ENCODE results near the gene SLC9A3.

SLC9A3 gene

GRCh38 chr5:431711-432050, 92.6 kb downstream of the SLC9A3 start:
- DNase-seq = no peak
- no CpG with 5 or more reads among the region's 4 CpGs for WGBS (ENCODE audit: extremely low coverage, insufficient coverage, insufficient read length)
- H2BK120ac ChIP-seq (ENCODE audit: insufficient read depth, low read length, poor library complexity) = no peak overlapping the region
- H3K4me1 ChIP-seq (ENCODE audit: control insufficient read depth in 1 of 2, insufficient read depth in 2 of 2, low read length in 2 of 2) = no peaks in the 10 kb centered on the region
- H2AFZ ChIP-seq (ENCODE audit: insufficient read depth, low read length, poor library complexity) = no peak overlapping the region
- peaks cover 1% of the 10 kb centered on the region for H3K9me3 ChIP-seq (ENCODE audit: insufficient read depth, low read depth, low read length)
- H3K14ac ChIP-seq (ENCODE audit: low read length) = no peak overlapping the region
- H2BK12ac ChIP-seq (ENCODE audit: low read length) = no peak overlapping the region
- no peak overlapping the region for H3K4me3 ChIP-seq (ENCODE audit: low read depth, low read length)
- H3K79me2 ChIP-seq (ENCODE audit: control insufficient read depth, insufficient read depth, low read length, poor library complexity) = no peaks in the 10 kb centered on the region
- H4K91ac ChIP-seq (ENCODE audit: low read depth, low read length) = no peak overlapping the region
- no peak overlapping the region for H3K4ac ChIP-seq (ENCODE audit: low read depth, low read length)
- no peaks in the 10 kb centered on the region for H3K36me3 ChIP-seq (ENCODE audit: control insufficient read depth in 1 of 2, insufficient read depth in 2 of 2, low read length in 2 of 2)
- H4K8ac ChIP-seq (ENCODE audit: low read depth, low read length) = no peak overlapping the region
- no peak overlapping the region for H3K4me2 ChIP-seq (ENCODE audit: low read length)
- H3K23ac ChIP-seq (ENCODE audit: low read length) = no peak overlapping the region
- no peaks in the 10 kb centered on the region for H3K27me3 ChIP-seq (ENCODE audit: insufficient read depth, low read length)
- H2AK5ac ChIP-seq (ENCODE audit: low read length) = no peak overlapping the region
- no peaks in the 10 kb centered on the region for H3K79me1 ChIP-seq (ENCODE audit: low read length)
- no peak overlapping the region for H3K18ac ChIP-seq (ENCODE audit: low read length)
- H4K12ac ChIP-seq (ENCODE audit: low read depth, low read length) = no peak overlapping the region
- H3K27ac ChIP-seq (ENCODE audit: low read depth, low read length) = no peak overlapping the region
- H3K9ac ChIP-seq (ENCODE audit: low read length) = no peak overlapping the region
- no peak overlapping the region for H2BK5ac ChIP-seq (ENCODE audit: low read depth, low read length, poor library complexity)

GRCh38 chr5:431001-431710, 93.1 kb downstream of the SLC9A3 start:
- Histone ChIP-seq H4K12ac (ENCODE audit: low read depth, low read length) (no peak overlapping the region), H3K4ac (ENCODE audit: low read depth, low read length) (no peak overlapping the region), H3K14ac (ENCODE audit: low read length) (no peak overlapping the region), H3K18ac (ENCODE audit: low read length) (no peak overlapping the region), H3K23ac (ENCODE audit: low read length) (no peak overlapping the region), H3K79me1 (ENCODE audit: low read length) (no peaks in the 10 kb centered on the region), H4K91ac (ENCODE audit: low read depth, low read length) (no peak overlapping the region), H3K4me3 (ENCODE audit: low read depth, low read length) (no peak overlapping the region), H2AFZ (ENCODE audit: insufficient read depth, low read length, poor library complexity) (no peak overlapping the region), H3K79me2 (ENCODE audit: control insufficient read depth, insufficient read depth, low read length, poor library complexity) (no peaks in the 10 kb centered on the region), H3K9ac (ENCODE audit: low read length) (no peak overlapping the region), H3K36me3 (ENCODE audit: control insufficient read depth in 1 of 2, insufficient read depth in 2 of 2, low read length in 2 of 2) (no peaks in the 10 kb centered on the region), H3K9me3 (ENCODE audit: insufficient read depth, low read depth, low read length) (peaks cover 1% of the 10 kb centered on the region), H2BK12ac (ENCODE audit: low read length) (no peak overlapping the region), H3K27ac (ENCODE audit: low read depth, low read length) (no peak overlapping the region), H3K4me1 (ENCODE audit: control insufficient read depth in 1 of 2, insufficient read depth in 2 of 2, low read length in 2 of 2) (no peaks in the 10 kb centered on the region), H3K27me3 (ENCODE audit: insufficient read depth, low read length) (no peaks in the 10 kb centered on the region), H3K4me2 (ENCODE audit: low read length) (no peak overlapping the region), H2BK5ac (ENCODE audit: low read depth, low read length, poor library complexity) (no peak overlapping the region), H2BK120ac (ENCODE audit: insufficient read depth, low read length, poor library complexity) (no peak overlapping the region), H2AK5ac (ENCODE audit: low read length) (no peak overlapping the region), H4K8ac (ENCODE audit: low read depth, low read length) (no peak overlapping the region)
- no CpG with 5 or more reads among the region's 18 CpGs for WGBS (ENCODE audit: extremely low coverage, insufficient coverage, insufficient read length)
- peak; percentile 68 to 84 for DNase-seq

GRCh38 chr5:430214-430925, 93.9 kb downstream of the SLC9A3 start:
- Histone ChIP-seq H3K27me3 (ENCODE audit: insufficient read depth, low read length) (no peaks in the 10 kb centered on the region), H3K4me3 (ENCODE audit: low read depth, low read length) (no peak overlapping the region), H2AFZ (ENCODE audit: insufficient read depth, low read length, poor library complexity) (no peak overlapping the region), H2AK5ac (ENCODE audit: low read length) (no peak overlapping the region), H3K18ac (ENCODE audit: low read length) (no peak overlapping the region), H3K9ac (ENCODE audit: low read length) (no peak overlapping the region), H4K12ac (ENCODE audit: low read depth, low read length) (no peak overlapping the region), H3K4ac (ENCODE audit: low read depth, low read length) (no peak overlapping the region), H2BK5ac (ENCODE audit: low read depth, low read length, poor library complexity) (no peak overlapping the region), H4K8ac (ENCODE audit: low read depth, low read length) (no peak overlapping the region), H2BK120ac (ENCODE audit: insufficient read depth, low read length, poor library complexity) (no peak overlapping the region), H3K79me1 (ENCODE audit: low read length) (no peaks in the 10 kb centered on the region), H3K36me3 (ENCODE audit: control insufficient read depth in 1 of 2, insufficient read depth in 2 of 2, low read length in 2 of 2) (no peaks in the 10 kb centered on the region), H3K27ac (ENCODE audit: low read depth, low read length) (no peak overlapping the region), H2BK12ac (ENCODE audit: low read length) (no peak overlapping the region), H3K79me2 (ENCODE audit: control insufficient read depth, insufficient read depth, low read length, poor library complexity) (no peaks in the 10 kb centered on the region), H3K4me1 (ENCODE audit: control insufficient read depth in 1 of 2, insufficient read depth in 2 of 2, low read length in 2 of 2) (no peaks in the 10 kb centered on the region), H3K4me2 (ENCODE audit: low read length) (no peak overlapping the region), H4K91ac (ENCODE audit: low read depth, low read length) (no peak overlapping the region), H3K14ac (ENCODE audit: low read length) (no peak overlapping the region), H3K9me3 (ENCODE audit: insufficient read depth, low read depth, low read length) (peaks cover 1% of the 10 kb centered on the region), H3K23ac (ENCODE audit: low read length) (no peak overlapping the region)
- no peak for DNase-seq
- no CpG with 5 or more reads among the region's 25 CpGs for WGBS (ENCODE audit: extremely low coverage, insufficient coverage, insufficient read length)

GRCh38 chr5:429453-430188, 94.6 kb downstream of the SLC9A3 start:
- no CpG with 5 or more reads among the region's 35 CpGs for WGBS (ENCODE audit: extremely low coverage, insufficient coverage, insufficient read length)
- no peak overlapping the region for H3K14ac ChIP-seq (ENCODE audit: low read length)

More at GRCh38 chr5:429453-430188, 94.6 kb downstream of the SLC9A3 start:
- no peak overlapping the region for H4K8ac ChIP-seq (ENCODE audit: low read depth, low read length)
- H3K36me3 ChIP-seq (ENCODE audit: control insufficient read depth in 1 of 2, insufficient read depth in 2 of 2, low read length in 2 of 2) = no peaks in the 10 kb centered on the region
- H3K79me1 ChIP-seq (ENCODE audit: low read length) = peaks cover 3% of the 10 kb centered on the region
- DNase-seq = peak in 1 of 2 donors; percentile 14
- no peak overlapping the region for H2BK5ac ChIP-seq (ENCODE audit: low read depth, low read length, poor library complexity)
- peaks cover 0 to 3% of the 10 kb centered on the region in 2 experiments for H3K4me1 ChIP-seq (ENCODE audit: control insufficient read depth in 1 of 2, insufficient read depth in 2 of 2, low read length in 2 of 2)
- H2AK5ac ChIP-seq (ENCODE audit: low read length) = no peak overlapping the region
- H3K4ac ChIP-seq (ENCODE audit: low read depth, low read length) = no peak overlapping the region
- H3K4me3 ChIP-seq (ENCODE audit: low read depth, low read length) = no peak overlapping the region
- H2BK120ac ChIP-seq (ENCODE audit: insufficient read depth, low read length, poor library complexity) = no peak overlapping the region
- H3K18ac ChIP-seq (ENCODE audit: low read length) = no peak overlapping the region
- H4K12ac ChIP-seq (ENCODE audit: low read depth, low read length) = no peak overlapping the region
- H2AFZ ChIP-seq (ENCODE audit: insufficient read depth, low read length, poor library complexity) = no peak overlapping the region
- H4K91ac ChIP-seq (ENCODE audit: low read depth, low read length) = no peak overlapping the region
- no peak overlapping the region for H3K9ac ChIP-seq (ENCODE audit: low read length)
- no peak overlapping the region for H2BK12ac ChIP-seq (ENCODE audit: low read length)
- no peaks in the 10 kb centered on the region for H3K27me3 ChIP-seq (ENCODE audit: insufficient read depth, low read length)
- no peak overlapping the region for H3K23ac ChIP-seq (ENCODE audit: low read length)
- H3K9me3 ChIP-seq (ENCODE audit: insufficient read depth, low read depth, low read length) = peaks cover 1% of the 10 kb centered on the region
- no peak overlapping the region for H3K27ac ChIP-seq (ENCODE audit: low read depth, low read length)
- no peaks in the 10 kb centered on the region for H3K79me2 ChIP-seq (ENCODE audit: control insufficient read depth, insufficient read depth, low read length, poor library complexity)
- H3K4me2 ChIP-seq (ENCODE audit: low read length) = no peak overlapping the region
